Measurements from ENCODE around the gene SRRM5.

GRCh38 chr19:43607238-43608205 is 4.4 kb upstream of the SRRM5 start:
- TF ChIP-seq CTCF (IDR thresholded peaks at IDR 0.05) (no peak), POLR2A (IDR thresholded peaks at IDR 0.05) (no peak), POLR2AphosphoS5 (IDR thresholded peaks at IDR 0.05; ENCODE audit: insufficient read depth in 1 of 2, low read depth in 1 of 2) (no peak)

Measured in vagina (tissue), 2 donors.